Kidney (tissue), 14 donors: ENCODE results near the gene SCN11A. TPM values are rescaled to one million over a fixed set of nuclear protein-coding genes. Genes with fewer than 3 reads are reported as not detected.

Source experiments
- DNase-seq, 5 donors: peaks; one replicate each; pipeline ENCODE4 v3.0.0-alpha.2; 2013 to 2020
- FAIRE-seq: peaks from 2 replicates; lab custom pipeline; 2012; peaks lifted over from hg19 to GRCh38; lab: Jason Lieb, UNC
- H3K27ac ChIP-seq, 2 donors: one replicate each; pipeline ENCODE4 v1.7.0; 2013; ENCODE audit warnings: low read depth in 2 of 2, low read length in 2 of 2, inconsistent platforms in 1 of 2
- H3K27me3 ChIP-seq: one replicate; pipeline ENCODE4 v1.7.1; 2013; ENCODE audit warnings: low read length, inconsistent platforms; ENCODE audit not compliant: control insufficient read depth, insufficient read depth
- H3K36me3 ChIP-seq, 3 donors: one replicate each; pipeline versions ENCODE4 v1.7.0 to v1.7.1; 2013; ENCODE audit warnings: low read length in 3 of 3, control low read depth in 1 of 3, inconsistent platforms in 1 of 3; ENCODE audit not compliant: insufficient read depth in 3 of 3, control insufficient read depth in 2 of 3
- H3K4me1 ChIP-seq, 3 donors: one replicate each; pipeline versions ENCODE4 v1.7.0 to v1.7.1; 2013; ENCODE audit warnings: low read length in 3 of 3, inconsistent platforms in 1 of 3, low read depth in 1 of 3; ENCODE audit not compliant: control insufficient read depth in 2 of 3, insufficient read depth in 2 of 3
- H3K4me3 ChIP-seq, 3 donors: one replicate each; pipeline versions ENCODE4 v1.7.0 to v1.8.1; 2013; ENCODE audit warnings: low read length in 3 of 3, control low read depth in 1 of 3, inconsistent platforms in 1 of 3
- H3K9ac ChIP-seq, 3 donors: one replicate each; pipeline versions ENCODE4 v1.7.0 to v1.7.1; 2013; ENCODE audit warnings: low read length in 3 of 3, control low read depth in 1 of 3, inconsistent platforms in 1 of 3
- H3K9me3 ChIP-seq, 3 donors: one replicate each; pipeline versions ENCODE4 v1.7.0 to v1.7.1; 2013; ENCODE audit warnings: low read length in 3 of 3, control low read depth in 1 of 3, inconsistent platforms in 1 of 3; ENCODE audit not compliant: control insufficient read depth in 2 of 3, insufficient read depth in 1 of 3
- CTCF ChIP-seq: IDR thresholded peaks from 3 replicates; pipeline ENCODE4 v1.5.1; 2012; ENCODE audit warnings: mild to moderate bottlenecking, moderate library complexity, borderline replicate concordance; ENCODE audit not compliant: insufficient read depth; ENCODE audit errors: extremely low read depth
- intact Hi-C: fragments of 100-400 bp; cut with DNase I; formaldehyde crosslinking; loops from one replicate; pipeline ENCODE4 v1.11.1; 2022
- polyA plus RNA-seq: library from polyadenylated mRNA; stranded (reverse); fragments of 350-450 nt; fragmentation: Illumina TruSeq; extraction: RNeasy Lipid Tissue Mini Kit (QIAGEN cat#74804); gene quantifications from one replicate; pipeline ENCODE4 v1.2.3, GENCODE V29; 2014; ENCODE audit warnings: low read depth, low replicate concordance; ENCODE audit not compliant: insufficient read depth
- total RNA-seq: library from RNA; stranded (reverse); fragmentation: NEBNext Ultra II Directional; extraction: Animal tissue kit (Norgen Biotek cat#: 25700); gene quantifications from one replicate; pipeline ENCODE4 v1.2.1, GENCODE V29; 2021
- donor health status: control.
- donor health status: control.
- donor health status: control.
- donor health status: control.
- donor health status: control.
- donor health status: DM: yes; HTN: yes; CAD: no.
- donor health status: Normal renal cell carcinoma (clear cell type).

The SCN11A gene
- total and polyA plus RNA-seq, 2 donors from 2014 or later, result 0.17 to 0.25 TPM

GRCh38 chr3:39038165-39038564 is 13.6 kb downstream of the SCN11A start:
- DNase-seq, result no peak
- Histone ChIP-seq H3K27me3 (no peaks in the 10 kb centered on the region), H3K36me3 (no peaks in the 10 kb centered on the region), H3K9me3 (no peaks in the 10 kb centered on the region), H3K9ac (no peak overlapping the region), H3K4me1 (no peaks in the 10 kb centered on the region), H3K4me3 (no peak overlapping the region), H3K27ac (no peak overlapping the region)
- intact Hi-C loops, result no loop called here
- no peak for TF ChIP-seq CTCF
- no peak for FAIRE-seq

- Histone ChIP-seq H3K27ac (no peak overlapping the region), H3K9ac (no peak overlapping the region), H3K4me3 (no peak overlapping the region), H3K4me1 (no peaks in the 10 kb centered on the region), H3K36me3 (no peaks in the 10 kb centered on the region), H3K27me3 (no peaks in the 10 kb centered on the region), H3K9me3 (no peaks in the 10 kb centered on the region)
- DNase-seq, result no peak
- no peak for FAIRE-seq
- TF ChIP-seq CTCF, result no peak
- intact Hi-C loops, result no loop called here
Observed at GRCh38 chr3:39029556-39029955, 22.2 kb downstream of the SCN11A start.

DNA sequence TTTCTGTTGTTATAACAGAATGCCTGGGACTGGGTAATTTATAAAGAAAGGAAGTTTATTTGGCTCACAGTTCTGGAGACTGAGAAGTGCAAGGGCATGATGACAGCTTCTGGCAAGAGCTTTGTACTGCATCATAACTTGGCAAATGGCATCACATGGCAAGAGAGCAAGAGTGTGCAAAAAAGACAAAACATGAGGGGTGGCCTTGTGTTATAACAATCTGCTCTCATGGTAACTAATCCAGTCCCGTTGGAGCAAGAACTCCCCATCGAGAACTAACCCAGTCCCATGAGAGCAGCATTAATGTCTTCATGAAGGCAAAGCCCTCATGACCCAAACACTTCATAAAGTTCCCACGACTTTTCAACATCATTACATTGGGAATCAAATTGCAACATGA is 23.2 kb downstream of the SCN11A start:
- no peaks in the 10 kb centered on the region for H3K27me3 ChIP-seq
- no peak for DNase-seq
- no peaks in the 10 kb centered on the region for H3K4me1 ChIP-seq
- H3K4me3 ChIP-seq, result no peak overlapping the region
- no peaks in the 10 kb centered on the region for H3K36me3 ChIP-seq
- no peak for FAIRE-seq
- no peak overlapping the region for H3K27ac ChIP-seq
- no peak for TF ChIP-seq CTCF
- no peaks in the 10 kb centered on the region for H3K9me3 ChIP-seq
- intact Hi-C loops, result no loop called here
- H3K9ac ChIP-seq, result no peak overlapping the region
